Endothelial cell of umbilical vein (primary cell): ENCODE measurements around the gene ANKRD31. TPM values are rescaled to one million over a fixed set of nuclear protein-coding genes. Genes with fewer than 3 reads are reported as not detected.
"Not testable (repeated sequence)": the region's sequence is repeated elsewhere in the genome, so short reads cannot be mapped to it uniquely, and the experiment has no call there.

Experiments used
- BruUV-seq: library from RNA; stranded (reverse); fragments of 400-500 nt; replicated peaks from 2 replicates; lab custom pipeline; 2021; lab: Mats Ljungman, UMichigan
- CTCF ChIA-PET: fragments of 300-600, 350-600 bp; sonication (Branson Sonifier 250); formaldehyde crosslinking; loops from one replicate; lab custom pipeline; 2021; ENCODE audit warnings: antibody characterized with exemption, inconsistent platforms; lab: Charles Lee
- POLR2A ChIA-PET: fragments of 300-600, 350-600 bp; sonication (Branson Sonifier 250); formaldehyde crosslinking; loops from one replicate; lab custom pipeline; 2021; ENCODE audit warnings: antibody characterized with exemption, inconsistent platforms; lab: Charles Lee
- DNase-seq: peaks from one replicate; pipeline ENCODE4 v3.0.0-alpha.2; 2011; ENCODE audit warnings: low read depth, low spot score
- FAIRE-seq: peaks from 2 replicates; lab custom pipeline; 2011; peaks lifted over from hg19 to GRCh38; lab: Jason Lieb, UNC
- H2AFZ ChIP-seq: 2 replicates; pipeline ENCODE4 v1.6.0; 2012; ENCODE audit warnings: low read depth, low read length, control low read depth, inconsistent platforms
- H3K27ac ChIP-seq: 2 replicates; pipeline ENCODE4 v1.5.1; 2011; ENCODE audit warnings: low read depth, mild to moderate bottlenecking, control low read depth, low read length, moderate library complexity; ENCODE audit not compliant: insufficient read depth
- H3K27me3 ChIP-seq, 2 experiments: 2 replicates each; pipeline versions ENCODE4 v1.6.0 to v1.6.1; 2011; ENCODE audit warnings: low read length in 2 of 2, mixed read lengths in 1 of 2; ENCODE audit not compliant: control insufficient read depth in 2 of 2, insufficient read depth in 2 of 2
- H3K36me3 ChIP-seq, 2 experiments: 2 replicates in 1 of 2; 3 replicates in 1 of 2; pipeline ENCODE4 v1.5.1; 2011; ENCODE audit warnings: low read length in 2 of 2, mild to moderate bottlenecking in 1 of 2, moderate library complexity in 1 of 2; ENCODE audit not compliant: control insufficient read depth in 2 of 2, insufficient read depth in 2 of 2; ENCODE audit errors: extremely low read depth in 1 of 2
- H3K4me1 ChIP-seq: 3 replicates; pipeline ENCODE4 v1.5.1; 2011; ENCODE audit warnings: mild to moderate bottlenecking, low read length; ENCODE audit not compliant: control insufficient read depth, insufficient read depth; ENCODE audit errors: extremely low read depth
- H3K4me2 ChIP-seq: 2 replicates; pipeline ENCODE4 v1.6.1; 2011; ENCODE audit warnings: low read length, control low read depth, mixed read lengths; ENCODE audit not compliant: insufficient read depth
- H3K4me3 ChIP-seq, 3 experiments: fragments of 200-600 bp in 1 of 3; sonication (generic), shearing (Covaris generic) in 1 of 3; replicated peaks in 1 of 3; 2 replicates each; pipeline ENCODE4 v1.5.1; 2011 to 2016; ENCODE audit warnings: control low read depth in 3 of 3, low read length in 3 of 3, mild to moderate bottlenecking in 2 of 3, inconsistent platforms in 1 of 3, low read depth in 1 of 3, moderate library complexity in 1 of 3; ENCODE audit not compliant: insufficient read depth in 1 of 3
- H3K79me2 ChIP-seq: 2 replicates; pipeline ENCODE4 v1.6.0; 2012; ENCODE audit warnings: low read length, inconsistent platforms; ENCODE audit not compliant: control insufficient read depth, insufficient read depth
- H3K9ac ChIP-seq: replicated peaks from 2 replicates; pipeline ENCODE3; 2011; ENCODE audit warnings: low read length, control low read depth; ENCODE audit not compliant: insufficient read depth; ENCODE audit errors: extremely low read depth
- H3K9me1 ChIP-seq: replicated peaks from 3 replicates; pipeline ENCODE4 v1.6.0; 2011; ENCODE audit warnings: mild to moderate bottlenecking, low read length; ENCODE audit not compliant: control insufficient read depth, insufficient read depth; ENCODE audit errors: extremely low read depth
- H3K9me3 ChIP-seq: replicated peaks from 2 replicates; pipeline ENCODE4 v1.5.1; 2012; ENCODE audit warnings: low read length, inconsistent platforms; ENCODE audit not compliant: control insufficient read depth, insufficient read depth
- H4K20me1 ChIP-seq: replicated peaks from 2 replicates; pipeline ENCODE3; 2011; ENCODE audit warnings: mild to moderate bottlenecking, low read length; ENCODE audit not compliant: control insufficient read depth, insufficient read depth; ENCODE audit errors: extremely low read depth
- FOS ChIP-seq: IDR thresholded peaks from 2 replicates; pipeline ENCODE4 v1.6.1; 2011; ENCODE audit warnings: mild to moderate bottlenecking, low read length, moderate library complexity, borderline replicate concordance; ENCODE audit not compliant: insufficient read depth
- GATA2 ChIP-seq: IDR thresholded peaks from 2 replicates; pipeline ENCODE4 v1.7.0; 2011; ENCODE audit warnings: low read depth, mild to moderate bottlenecking, moderate library complexity, mixed read lengths, low read length; ENCODE audit not compliant: insufficient read length, insufficient read depth
- MAX ChIP-seq: IDR thresholded peaks from 2 replicates; pipeline ENCODE4 v1.6.1; 2011; ENCODE audit not compliant: insufficient read depth, insufficient read length
- POLR2AphosphoS5 ChIP-seq: IDR thresholded peaks from 2 replicates; pipeline ENCODE4 v1.6.1; 2012; ENCODE audit warnings: low read depth, mild to moderate bottlenecking, control low read depth, low read length, moderate library complexity; ENCODE audit not compliant: insufficient read depth
- dilution Hi-C: fragments of 300-500 bp; cut with MboI; formaldehyde crosslinking; loops from one replicate; pipeline ENCODE4 v1.15.0; 2019; ENCODE audit warnings: low sequenced_read_pairs; ENCODE audit not compliant: extremely low pct_ligation_motif_present
- intact Hi-C: fragments of 100-400 bp; cut with micrococcal nuclease; formaldehyde crosslinking; loops from one replicate; pipeline ENCODE4 v1.10.0; 2022
- polyA plus RNA-seq, 4 experiments: library from polyadenylated mRNA; depleted of rRNA in 3 of 4; stranded (reverse) in 3 of 4; unstranded in 1 of 4; fragments of >200 nt; gene quantifications; 2 replicates each; pipeline versions ENCODE4 v1.2.1 to v1.2.3, GENCODE V29; 2011 to 2012; ENCODE audit warnings: missing spikeins in 1 of 4
- total RNA-seq: library from RNA; stranded (reverse); gene quantifications from 2 replicates; pipeline ENCODE4 v1.2.3, GENCODE V29; 2021
- TF ChIP-seq, protein P1 (sequence below), 2 donors: IDR thresholded peaks; 1 replicate in 1 of 2; 2 replicates in 1 of 2; pipeline ENCODE4 v1.5.1; 2011; ENCODE audit warnings: low read length in 2 of 2, mild to moderate bottlenecking in 2 of 2, moderate library complexity in 2 of 2, control low read depth in 1 of 2, inconsistent platforms in 1 of 2, low read depth in 1 of 2; ENCODE audit not compliant: insufficient read depth in 1 of 2; ENCODE audit errors: extremely low read depth in 1 of 2

ANKRD31 gene
- total and polyA plus RNA-seq, 2 donors (not counting 3 experiments of a cell fraction or from before 2014, with no cell fraction given) = not detected

DNA sequence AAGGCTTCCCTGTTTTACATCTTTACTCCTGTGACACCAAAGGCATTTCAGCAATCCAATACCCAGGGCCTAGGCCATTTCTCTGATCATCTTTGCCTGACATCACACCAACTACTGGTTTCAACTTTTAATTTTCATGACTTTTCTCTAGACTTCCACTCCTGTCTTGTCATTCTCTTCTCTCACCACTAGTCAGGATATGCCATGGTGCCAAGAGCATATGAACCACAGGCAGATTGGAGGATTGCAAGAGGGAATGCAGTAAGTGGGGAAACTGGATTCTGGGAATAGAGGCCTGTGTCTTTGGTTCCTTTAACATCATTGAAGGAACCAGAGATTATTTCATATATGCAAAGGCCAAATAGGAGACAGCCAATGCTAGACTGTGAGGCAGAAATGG is 69.3 kb downstream of the ANKRD31 start:
- intact Hi-C loops = no loop called here

DNA sequence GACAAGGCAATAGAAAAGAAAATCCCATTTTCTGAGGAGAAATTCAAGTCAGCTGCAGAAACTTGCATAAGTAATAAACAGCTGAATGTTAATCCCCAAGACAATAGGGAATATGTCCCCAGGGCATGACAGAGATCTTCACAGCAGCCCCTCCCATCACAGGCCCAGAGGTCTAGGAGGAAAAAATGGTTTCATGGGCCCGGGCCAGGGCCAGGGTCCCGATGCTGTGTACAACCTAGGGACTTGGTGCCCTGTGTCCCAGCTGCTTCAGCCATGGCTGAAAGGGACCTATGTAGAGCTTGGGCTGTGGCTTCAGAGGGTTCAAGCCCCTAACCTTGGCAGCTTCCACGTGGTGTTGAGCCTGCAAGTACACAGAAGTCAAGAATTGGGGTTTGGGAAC is 75.2 kb downstream of the ANKRD31 start:
- H3K27ac ChIP-seq, H3K36me3 ChIP-seq, POLR2A ChIA-PET, H3K79me2 ChIP-seq, H3K27me3 ChIP-seq, H3K9me3 ChIP-seq, CTCF ChIA-PET, FAIRE-seq, H3K4me1 ChIP-seq, dilution Hi-C loops, H4K20me1 ChIP-seq, H3K4me2 ChIP-seq, H3K4me3 ChIP-seq, H2AFZ ChIP-seq, intact Hi-C loops, DNase-seq, H3K9ac ChIP-seq, H3K9me1 ChIP-seq, BruUV-seq: not testable (repeated sequence)

More for the DNA sequence above, 69.3 kb downstream of the ANKRD31 start:
- Histone ChIP-seq H3K27me3 (peaks cover 0 to 3% of the 10 kb centered on the region in 2 experiments), H3K79me2 (no peaks in the 10 kb centered on the region), H3K9me3 (no peaks in the 10 kb centered on the region), H3K9ac (no peak overlapping the region), H3K9me1 (no peaks in the 10 kb centered on the region), H3K4me3 (no peak overlapping the region), H4K20me1 (no peaks in the 10 kb centered on the region), H3K4me1 (no peaks in the 10 kb centered on the region), H3K4me2 (no peak overlapping the region), H3K27ac (no peak overlapping the region), H3K36me3 (no peaks in the 10 kb centered on the region), H2AFZ (no peak overlapping the region)
- dilution Hi-C loops = no loop called here
- POLR2A ChIA-PET = no interaction called here
- CTCF ChIA-PET = no interaction called here
- BruUV-seq = no TSS peak
- DNase-seq (no peak), FAIRE-seq (no peak)
- TF ChIP-seq, protein P1, sequence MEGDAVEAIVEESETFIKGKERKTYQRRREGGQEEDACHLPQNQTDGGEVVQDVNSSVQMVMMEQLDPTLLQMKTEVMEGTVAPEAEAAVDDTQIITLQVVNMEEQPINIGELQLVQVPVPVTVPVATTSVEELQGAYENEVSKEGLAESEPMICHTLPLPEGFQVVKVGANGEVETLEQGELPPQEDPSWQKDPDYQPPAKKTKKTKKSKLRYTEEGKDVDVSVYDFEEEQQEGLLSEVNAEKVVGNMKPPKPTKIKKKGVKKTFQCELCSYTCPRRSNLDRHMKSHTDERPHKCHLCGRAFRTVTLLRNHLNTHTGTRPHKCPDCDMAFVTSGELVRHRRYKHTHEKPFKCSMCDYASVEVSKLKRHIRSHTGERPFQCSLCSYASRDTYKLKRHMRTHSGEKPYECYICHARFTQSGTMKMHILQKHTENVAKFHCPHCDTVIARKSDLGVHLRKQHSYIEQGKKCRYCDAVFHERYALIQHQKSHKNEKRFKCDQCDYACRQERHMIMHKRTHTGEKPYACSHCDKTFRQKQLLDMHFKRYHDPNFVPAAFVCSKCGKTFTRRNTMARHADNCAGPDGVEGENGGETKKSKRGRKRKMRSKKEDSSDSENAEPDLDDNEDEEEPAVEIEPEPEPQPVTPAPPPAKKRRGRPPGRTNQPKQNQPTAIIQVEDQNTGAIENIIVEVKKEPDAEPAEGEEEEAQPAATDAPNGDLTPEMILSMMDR (IDR thresholded peaks at IDR 0.05; ENCODE audit: extremely low read depth in 1 of 2, insufficient read depth in 1 of 2, low read depth in 1 of 2, low read length in 2 of 2) = peak in 1 of 2 donors; percentile 13
- no peak for TF ChIP-seq POLR2AphosphoS5
- no peak for TF ChIP-seq FOS
- no peak for TF ChIP-seq GATA2
- TF ChIP-seq MAX = no peak
